Measurements from ENCODE around the gene HOXA10.
A peak's percentile ranks its signal among the peaks of the same experiment; 100 is the strongest.

The HOXA10 gene

GRCh38 chr7:27154901-27155815 lies 19.0 kb downstream of the HOXA10 start:
- no peak for DNase-seq

DNA sequence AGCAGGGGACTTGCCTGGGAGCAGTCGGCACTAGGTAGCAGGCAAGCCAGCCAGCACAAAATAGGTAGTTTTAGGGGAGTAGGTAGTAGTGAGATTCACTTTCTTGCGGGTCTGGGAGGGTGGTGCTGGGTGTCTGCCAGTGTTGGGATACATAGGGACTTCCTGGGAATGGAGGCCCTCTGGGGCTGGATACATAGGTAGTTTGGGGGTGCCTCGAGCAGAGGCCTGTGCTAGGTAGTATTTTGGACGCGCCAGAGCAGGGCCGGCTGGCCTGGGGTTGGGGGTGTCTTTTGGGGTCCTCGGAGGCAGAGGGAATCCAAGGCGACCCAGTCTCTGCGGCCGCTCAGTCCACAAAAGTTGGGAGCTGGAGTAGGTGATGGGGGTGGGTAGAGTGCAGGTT lies 19.8 kb downstream of the HOXA10 start:
- no peak for DNase-seq

DNA sequence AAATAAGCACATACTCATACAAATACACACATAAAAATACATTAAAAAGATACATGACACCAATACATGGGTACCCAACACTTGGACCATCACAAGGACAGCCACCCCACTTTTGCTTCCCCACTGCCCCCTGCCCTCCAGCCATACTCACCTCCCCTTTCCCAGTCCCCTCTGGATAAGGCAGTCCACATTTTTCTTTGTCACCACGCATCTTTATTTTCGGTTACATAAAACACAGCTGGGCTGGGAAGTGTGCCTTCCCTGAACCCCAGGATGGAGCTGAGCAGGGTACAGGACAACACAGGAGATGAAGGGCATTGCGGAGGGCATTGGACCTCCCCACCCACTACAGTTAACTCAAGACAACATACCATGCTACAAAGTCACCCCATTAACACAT lies 20.6 kb downstream of the HOXA10 start:
- DNase-seq: no peak

DNA sequence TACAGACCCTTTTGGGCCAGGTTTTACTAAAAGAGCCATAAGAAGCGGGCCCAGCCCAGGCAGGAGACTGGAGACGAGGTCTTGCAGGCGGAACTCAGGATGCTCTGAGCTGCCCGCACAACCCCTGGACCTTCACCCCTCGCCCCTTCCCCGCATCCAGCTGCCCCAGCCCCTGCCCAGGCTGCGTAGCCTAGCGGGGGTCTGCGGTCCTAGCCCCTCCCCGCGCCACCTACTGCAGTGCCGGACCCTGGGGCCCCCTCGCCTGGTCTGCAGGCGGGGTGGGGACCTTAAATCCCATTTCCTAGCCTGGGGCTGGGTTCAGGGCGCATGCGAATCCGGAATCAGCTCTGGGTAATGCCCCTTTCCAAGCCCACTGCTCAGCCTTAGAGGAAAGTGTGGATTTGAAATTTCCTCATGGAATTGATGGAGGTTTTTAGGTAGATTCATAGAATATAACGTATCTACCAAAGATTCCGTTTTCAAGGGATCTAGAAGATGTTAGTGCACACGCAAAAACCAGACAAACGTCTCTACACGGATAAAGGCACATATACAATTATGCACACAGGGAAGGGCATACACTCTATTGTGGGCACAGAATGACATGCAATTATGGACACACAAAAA lies 21.2 kb downstream of the HOXA10 start:
- no peak for DNase-seq

- no peak for DNase-seq
These were observed 21.9 kb downstream of the HOXA10 start, which contains the start of gene HOXA3 for GRCh38 chr7:27151931-27152815. TSS of gene HOXA3 (minus strand) at chr7:27152583. CDS start at chr7:27110640, 41,943 bp downstream.

DNA sequence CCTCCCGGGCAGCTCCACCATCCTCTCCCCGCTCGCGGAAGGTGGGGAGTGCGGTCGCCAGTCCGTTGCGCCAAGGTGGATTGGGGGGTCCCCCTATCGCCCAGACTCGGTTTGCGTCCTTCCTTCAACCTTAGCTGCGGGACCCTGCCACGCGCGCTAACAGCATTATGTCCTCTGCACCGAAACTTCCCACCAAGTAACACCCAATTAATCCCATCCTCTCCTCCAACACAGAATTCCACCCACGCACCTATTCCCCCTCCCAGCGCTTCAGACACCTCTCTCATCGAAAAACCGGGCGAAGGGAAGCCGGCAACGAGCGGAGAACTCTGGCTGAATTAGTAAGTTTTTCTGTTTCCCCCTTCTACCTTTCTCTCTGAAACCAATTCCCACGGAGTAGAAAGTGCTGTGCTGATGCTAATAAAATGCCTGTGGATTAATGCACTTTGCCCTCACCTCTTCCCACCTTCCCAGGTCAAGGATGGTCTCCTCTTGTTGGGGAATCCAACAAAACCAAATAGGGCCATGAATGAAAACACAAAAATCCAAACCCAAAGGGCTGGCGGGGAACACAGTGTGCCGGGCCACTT lies 22.7 kb downstream of the HOXA10 start:
- DNase-seq: no peak

- peak; percentile 86 for DNase-seq
These were observed 23.4 kb downstream of the HOXA10 start for GRCh38 chr7:27150568-27151340.

GRCh38 chr7:27149842-27150567 lies 24.1 kb downstream of the HOXA10 start:
- peak; percentile 47 for DNase-seq

DNA sequence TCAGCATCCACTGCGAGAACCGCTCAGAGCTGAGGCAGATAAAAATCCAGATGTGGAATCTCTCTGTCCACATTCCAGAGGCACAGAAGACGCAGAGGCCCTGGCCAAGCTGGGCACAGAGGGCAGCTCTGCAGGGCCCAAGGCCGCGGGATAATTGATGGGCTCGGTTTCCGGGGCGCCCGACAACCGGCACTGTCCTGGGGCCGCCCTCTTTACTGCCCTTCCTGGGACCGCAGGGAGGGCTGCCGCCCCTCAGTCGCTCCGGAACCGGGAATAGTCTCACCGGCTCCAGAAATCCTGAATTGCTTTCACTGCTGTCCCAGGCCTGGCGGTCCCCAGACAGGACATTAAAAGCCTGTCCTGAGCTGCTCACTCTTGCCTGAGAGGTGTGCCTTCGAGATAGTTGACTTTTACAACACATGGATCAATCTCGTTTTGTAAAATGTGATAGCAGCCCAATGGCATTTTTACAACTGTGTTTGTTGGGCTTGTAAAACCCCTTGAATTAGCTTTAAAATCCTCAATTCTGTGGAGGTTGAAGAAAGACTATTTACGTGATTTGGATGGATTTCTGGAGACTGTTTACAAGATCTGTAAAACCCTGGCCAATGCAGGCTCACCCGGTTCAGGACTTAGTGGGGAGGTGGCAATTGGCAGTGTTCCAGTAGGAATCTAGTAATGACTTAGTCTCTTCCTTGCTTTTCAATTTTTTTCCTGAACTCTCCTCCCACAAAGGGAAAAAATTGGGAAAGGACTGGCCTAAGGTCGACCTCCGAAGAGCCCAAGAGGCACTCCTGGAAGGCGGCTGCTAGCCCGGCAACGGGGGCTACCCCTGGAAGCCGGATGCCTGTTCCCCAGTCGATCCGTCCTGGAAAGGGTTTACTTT lies 25.1 kb downstream of the HOXA10 start:
- peak; percentile 41 for DNase-seq

GRCh38 chr7:27148031-27148755 lies 25.9 kb downstream of the HOXA10 start:
- peak; percentile 63 for DNase-seq

- DNase-seq: peak; percentile 79
These were observed 26.7 kb downstream of the HOXA10 start, which contains the start of gene HOXA6 for GRCh38 chr7:27147199-27148030. TSS of gene HOXA6 (minus strand) at chr7:27147774. CDS start at chr7:27147749, 25 bp downstream.

GRCh38 chr7:27146491-27147198 lies 27.5 kb downstream of the HOXA10 start:
- DNase-seq: no peak

DNA sequence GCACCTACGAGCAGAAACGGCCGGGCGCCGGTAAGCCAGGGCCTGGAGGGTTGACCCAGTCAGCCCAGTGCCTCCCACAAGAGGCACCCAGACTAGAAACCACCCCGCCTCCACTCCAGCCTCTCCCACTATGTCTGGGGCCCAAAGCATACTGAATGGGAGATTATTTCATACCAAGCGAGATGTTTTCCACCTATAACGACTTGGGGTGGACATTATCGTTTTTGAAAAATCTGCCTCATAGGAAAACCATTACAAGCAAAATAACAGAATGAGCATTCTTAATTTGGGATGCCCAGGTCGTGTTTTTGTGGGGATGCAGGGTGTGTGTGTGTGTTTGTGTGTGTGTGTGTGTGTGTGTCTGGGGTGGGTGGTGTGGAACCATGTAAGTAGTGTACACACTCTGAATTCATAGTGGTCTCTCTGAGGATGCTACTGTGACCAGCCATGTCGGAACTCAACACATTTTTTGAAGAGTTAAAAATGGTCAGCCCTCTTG lies 28.2 kb downstream of the HOXA10 start:
- DNase-seq: no peak

DNA sequence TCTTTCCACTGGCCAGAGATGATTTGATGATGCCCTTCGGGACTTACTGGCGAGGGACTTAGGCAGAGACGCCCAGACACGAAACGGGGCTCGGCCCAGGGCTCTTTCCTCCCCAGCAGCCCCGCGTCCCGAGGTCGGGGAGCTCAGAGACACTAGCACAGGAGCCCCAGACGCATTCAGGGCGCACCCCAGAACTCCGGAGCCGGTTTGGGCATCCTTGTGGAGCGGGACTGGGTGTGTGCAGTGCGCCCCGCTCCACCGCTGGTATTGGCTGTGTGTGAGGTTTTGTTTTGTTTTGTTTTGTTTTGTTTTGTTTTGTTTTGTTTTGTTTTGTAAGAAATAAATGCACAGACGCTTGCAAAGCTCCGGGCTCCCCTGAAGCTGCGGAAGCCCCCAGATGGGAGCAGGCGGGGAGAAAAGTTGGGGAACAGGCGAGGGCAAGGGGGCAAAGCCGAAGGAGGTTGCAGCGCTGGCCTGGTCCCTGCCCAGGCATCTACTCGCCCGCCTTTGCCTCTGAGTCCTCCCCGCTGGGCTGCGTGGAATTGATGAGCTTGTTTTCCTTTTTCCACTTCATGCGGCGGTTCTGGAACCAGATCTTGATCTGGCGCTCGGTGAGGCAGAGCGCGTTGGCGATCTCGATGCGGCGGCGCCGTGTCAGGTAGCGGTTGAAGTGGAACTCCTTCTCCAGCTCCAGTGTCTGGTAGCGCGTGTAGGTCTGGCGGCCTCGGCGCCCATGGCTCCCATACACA lies 28.8 kb downstream of the HOXA10 start:
- no peak for DNase-seq

DNA sequence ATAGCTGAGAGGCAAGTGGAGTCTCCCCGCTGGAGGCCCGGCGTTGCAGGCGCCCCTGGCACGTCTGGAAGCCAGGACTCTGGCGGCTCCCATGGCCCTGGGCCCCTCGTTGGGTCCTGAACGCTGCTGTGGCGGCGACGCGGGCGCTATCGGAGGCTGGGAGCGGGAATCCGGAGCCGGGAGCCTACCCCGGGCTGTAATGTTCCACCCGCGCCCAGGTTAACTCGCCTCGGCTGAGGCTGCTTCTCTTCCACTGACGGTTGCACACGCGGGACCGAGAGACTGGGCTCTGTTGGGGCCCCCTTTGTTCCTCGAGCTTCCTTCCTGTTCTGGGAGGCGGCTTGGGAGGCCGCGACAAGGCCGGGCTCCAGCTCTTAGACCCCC lies 29.3 kb downstream of the HOXA10 start:
- DNase-seq: no peak

- no peak for DNase-seq
These were observed 30.0 kb downstream of the HOXA10 start for GRCh38 chr7:27143950-27144780.
